ENCODE data around the gene ENKUR.
"Not testable (repeated sequence)": the region's sequence is repeated elsewhere in the genome, so short reads cannot be mapped to it uniquely, and the experiment has no call there.

The ENKUR gene

DNA sequence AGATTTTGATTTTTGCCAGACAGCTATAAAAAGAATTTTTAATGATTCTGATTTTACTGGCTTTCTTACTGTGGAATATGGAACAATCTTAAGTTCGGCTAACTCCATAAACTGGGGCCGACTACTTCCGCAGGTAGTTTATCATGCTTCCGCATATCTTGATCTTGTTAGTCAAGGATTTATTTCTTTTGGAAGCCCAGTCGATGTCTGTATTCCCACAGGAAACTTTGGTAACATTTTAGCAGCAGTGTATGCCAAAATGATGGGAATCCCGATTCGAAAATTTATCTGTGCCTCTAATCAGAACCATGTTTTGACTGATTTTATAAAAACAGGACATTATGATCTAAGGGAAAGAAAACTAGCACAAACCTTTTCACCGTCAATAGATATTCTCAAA, 8.6 kb upstream of the ENKUR start:
- in situ Hi-C loops (cut with MboI; ENCODE audit: low sequenced_read_pairs) = no loop called here

DNA sequence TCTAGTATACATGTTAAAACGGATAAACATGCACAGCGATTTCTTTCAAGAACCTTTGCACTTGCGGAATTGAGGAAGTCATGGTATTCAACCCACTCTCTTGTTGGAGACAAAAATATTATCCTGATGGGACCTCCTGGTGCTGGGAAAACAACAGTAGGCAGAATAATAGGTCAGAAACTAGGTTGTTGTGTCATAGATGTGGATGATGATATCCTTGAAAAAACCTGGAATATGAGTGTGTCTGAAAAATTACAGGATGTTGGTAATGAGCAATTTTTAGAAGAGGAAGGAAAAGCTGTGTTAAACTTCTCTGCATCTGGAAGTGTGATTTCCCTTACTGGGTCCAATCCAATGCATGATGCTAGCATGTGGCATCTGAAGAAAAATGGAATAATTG, 7.3 kb upstream of the ENKUR start:
- in situ Hi-C loops (cut with MboI; ENCODE audit: low sequenced_read_pairs) = no loop called here

DNA sequence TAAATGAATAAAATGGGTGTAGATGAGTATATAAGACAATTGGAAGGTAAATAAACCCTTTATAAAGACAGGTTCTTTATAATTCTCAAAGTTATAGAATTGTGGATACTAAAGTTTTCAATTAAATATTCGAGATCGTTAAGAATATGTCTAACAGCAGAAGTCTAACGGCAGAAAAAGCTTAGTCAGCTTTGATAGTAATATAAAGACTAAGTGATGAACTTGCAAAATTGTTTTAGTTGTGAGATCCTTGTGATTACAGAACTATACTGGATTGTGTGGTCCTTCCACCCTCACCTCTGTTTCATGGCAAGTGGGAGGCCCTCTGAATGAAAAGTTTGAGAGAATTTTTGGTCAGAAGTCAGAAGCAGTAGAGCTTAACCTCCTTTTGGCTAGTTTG, 2.7 kb upstream of the ENKUR start:
- in situ Hi-C loops (cut with MboI; ENCODE audit: low sequenced_read_pairs) = no loop called here

DNA sequence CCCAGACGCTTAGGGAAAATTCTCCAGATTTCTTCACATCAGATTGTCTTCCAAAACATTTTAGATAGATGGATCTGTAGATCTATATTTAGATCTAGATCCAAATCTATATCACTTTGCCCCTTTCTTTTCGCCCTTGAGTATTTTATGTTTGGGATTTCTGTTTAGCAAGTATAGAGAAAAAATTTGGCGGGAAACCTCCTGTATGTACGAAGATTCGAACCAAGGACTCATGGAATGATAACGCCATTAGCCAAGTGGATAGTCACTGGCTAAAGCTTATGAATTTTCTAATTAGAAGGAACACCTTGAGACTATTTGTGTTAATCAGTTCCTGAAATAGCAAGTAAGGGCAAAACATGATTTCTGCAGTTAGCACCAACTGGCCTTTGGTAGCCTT, 1.7 kb upstream of the ENKUR start:
- in situ Hi-C loops (cut with MboI; ENCODE audit: low sequenced_read_pairs) = no loop called here

DNA sequence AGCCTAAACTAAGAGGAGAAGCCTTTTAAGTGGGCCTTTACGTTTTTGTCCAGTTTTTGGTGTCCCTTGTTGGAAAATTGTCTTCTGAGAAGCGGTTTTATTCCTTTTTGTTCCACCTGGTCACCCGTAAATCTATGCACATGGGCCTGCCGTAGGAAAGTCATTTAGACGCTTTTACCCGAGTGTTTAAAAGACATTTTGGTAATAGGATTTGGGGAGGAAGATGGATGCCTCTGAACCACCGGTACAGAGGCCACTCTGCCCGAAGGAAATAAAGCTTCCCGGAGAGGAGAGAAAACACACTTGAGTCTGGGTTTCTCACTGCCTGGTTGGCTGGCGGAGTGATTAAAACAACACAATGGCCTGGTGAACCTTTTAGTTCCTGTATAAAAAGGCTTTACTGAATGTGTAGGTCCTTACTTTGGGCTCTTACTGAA, 1.2 kb upstream of the ENKUR start:
- in situ Hi-C loops (cut with MboI; ENCODE audit: low sequenced_read_pairs) = no loop called here

DNA sequence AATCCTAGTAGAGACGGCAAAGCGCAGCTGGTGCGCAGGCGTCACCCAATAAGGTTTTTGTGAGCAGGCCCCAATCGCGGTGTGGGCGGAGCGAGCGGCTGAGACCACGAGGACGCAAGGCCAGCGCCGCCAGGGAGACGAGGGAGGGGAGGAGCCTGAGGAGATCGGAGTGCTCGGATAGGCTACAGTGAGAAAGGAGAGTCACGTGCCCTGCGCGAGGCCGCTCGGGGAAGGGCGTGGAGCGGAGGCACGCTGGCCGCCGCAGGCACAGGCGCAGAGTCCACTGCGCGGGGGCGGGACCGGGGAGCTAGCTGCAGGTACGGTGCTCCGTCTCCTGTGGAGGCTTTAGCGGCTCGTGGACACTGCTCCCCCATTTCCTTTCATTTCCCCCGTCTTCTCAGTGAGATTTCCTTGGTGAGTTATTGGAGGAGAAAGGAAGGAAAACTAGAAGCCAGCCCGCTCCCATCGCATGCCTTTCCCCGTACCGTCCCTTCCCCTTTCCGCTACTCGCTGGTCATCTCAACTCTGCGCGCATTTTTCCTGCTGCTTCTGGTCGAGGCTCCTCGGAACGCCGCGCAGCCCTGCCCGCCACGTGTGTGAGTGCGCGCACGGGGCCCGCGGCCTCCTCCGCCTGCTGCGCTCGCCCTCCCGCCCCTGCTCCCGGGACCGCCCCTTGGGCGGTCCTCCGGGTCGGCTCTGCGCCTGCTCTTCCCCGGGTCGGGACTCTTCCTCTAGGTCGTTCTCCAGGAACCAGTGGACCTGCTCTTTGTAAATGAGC, 607 bp upstream of the ENKUR start, which contains the start of gene THNSL1:
THNSL1 (plus strand) TSS at position 237 of the 778 bp plus-strand sequence. CDS start 6,612 bp downstream, outside the sequence.
- in situ Hi-C loops (cut with MboI; ENCODE audit: low sequenced_read_pairs) = no loop called here

DNA sequence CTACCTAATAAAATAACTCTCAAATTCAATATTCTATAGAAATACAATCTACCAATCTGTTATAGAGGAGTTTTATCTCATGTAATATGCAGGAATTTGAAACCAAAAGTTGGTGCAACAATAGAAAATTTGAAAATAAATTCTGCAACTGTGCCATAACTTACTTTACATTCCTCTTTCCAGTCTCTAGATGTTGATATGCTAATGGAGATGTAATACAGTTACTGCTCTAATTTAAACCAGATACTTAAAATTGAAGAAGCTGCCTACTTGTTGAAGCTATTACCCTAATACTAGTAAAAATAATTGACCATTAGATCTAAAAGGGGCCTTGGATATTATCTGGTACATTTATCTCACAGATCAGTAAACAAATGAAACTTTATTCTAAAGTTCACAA, 1.4 kb downstream of the ENKUR start:
- in situ Hi-C loops (cut with MboI; ENCODE audit: low sequenced_read_pairs) = no loop called here

DNA sequence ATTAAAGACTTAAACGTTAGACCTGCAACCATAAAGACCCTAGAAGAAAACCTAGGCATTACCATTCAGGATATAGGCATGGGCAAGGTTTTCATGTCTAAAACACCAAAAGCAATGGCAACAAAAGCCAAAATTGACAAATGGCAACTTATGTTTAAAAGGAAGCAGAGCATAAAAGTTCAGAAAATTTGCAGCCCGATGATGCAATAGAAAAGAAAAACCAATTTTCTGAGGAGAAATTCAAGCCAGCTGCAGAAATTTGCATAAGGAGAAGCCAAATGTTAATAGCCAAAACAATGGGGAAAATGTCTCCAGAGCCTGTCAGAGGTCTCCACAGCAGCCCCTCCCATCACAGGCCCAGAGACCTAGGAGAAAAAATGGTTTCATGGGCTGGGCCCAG, 4.4 kb downstream of the ENKUR start:
- in situ Hi-C loops (cut with MboI; ENCODE audit: low sequenced_read_pairs) = not testable (repeated sequence)

DNA sequence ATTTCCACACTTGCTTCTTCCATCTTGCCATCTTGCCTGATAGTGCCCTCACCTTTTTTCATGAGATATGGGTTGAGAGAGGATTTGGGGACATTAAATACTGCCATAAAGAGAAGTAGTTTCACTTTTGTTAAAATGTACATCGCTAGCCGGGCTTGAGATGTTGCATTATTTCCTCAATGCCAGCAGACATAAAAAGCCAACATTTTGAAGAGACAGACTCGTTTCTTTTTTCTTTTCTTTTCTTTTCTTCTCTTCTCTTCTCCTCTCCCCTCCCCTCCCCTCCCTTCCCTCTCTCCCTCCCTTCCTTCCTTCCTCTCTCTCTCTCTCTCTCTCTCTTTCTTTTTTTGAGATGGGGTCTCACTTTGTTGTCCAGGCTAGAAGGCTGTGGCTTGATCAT, 17.9 kb downstream of the ENKUR start:
- in situ Hi-C loops (cut with MboI; ENCODE audit: low sequenced_read_pairs) = no loop called here

GRCh38 chr10:24995072-24995471, 20.9 kb downstream of the ENKUR start:
- in situ Hi-C loops (cut with MboI; ENCODE audit: low sequenced_read_pairs) = no loop called here

DNA sequence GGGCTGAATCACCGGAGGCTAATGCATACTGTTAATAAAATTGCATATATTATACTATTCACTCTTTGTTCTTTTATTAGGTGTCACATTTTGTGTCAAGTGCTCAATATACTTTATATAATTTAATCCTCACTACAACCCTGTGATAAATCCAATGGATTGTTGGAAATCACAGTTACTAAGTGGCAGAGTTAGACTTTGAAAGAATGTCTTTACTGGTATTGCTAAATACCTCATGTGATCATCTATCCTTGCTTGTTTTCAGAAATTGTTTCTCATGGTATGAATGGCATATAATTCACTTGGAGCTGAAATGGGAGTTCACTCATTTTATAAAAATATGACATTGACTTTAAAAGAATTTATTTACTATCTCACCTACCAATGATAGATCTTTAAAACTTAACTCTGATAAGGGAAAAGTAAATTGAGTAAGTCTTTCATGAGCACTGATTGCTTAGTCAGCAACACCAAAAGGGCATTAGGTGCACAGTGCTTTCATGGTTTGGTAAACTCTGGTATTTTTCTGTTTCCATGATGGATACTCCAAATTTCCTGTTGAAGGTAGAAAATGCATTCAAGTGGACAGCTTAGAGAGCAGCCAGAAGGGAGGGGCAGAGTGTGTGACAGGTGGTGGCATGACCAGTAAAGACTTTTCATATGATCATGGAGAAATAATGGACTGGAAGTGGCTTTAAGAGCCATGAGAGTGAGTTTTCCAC, 22.6 kb downstream of the ENKUR start:
- in situ Hi-C loops (cut with MboI; ENCODE audit: low sequenced_read_pairs) = no loop called here

DNA sequence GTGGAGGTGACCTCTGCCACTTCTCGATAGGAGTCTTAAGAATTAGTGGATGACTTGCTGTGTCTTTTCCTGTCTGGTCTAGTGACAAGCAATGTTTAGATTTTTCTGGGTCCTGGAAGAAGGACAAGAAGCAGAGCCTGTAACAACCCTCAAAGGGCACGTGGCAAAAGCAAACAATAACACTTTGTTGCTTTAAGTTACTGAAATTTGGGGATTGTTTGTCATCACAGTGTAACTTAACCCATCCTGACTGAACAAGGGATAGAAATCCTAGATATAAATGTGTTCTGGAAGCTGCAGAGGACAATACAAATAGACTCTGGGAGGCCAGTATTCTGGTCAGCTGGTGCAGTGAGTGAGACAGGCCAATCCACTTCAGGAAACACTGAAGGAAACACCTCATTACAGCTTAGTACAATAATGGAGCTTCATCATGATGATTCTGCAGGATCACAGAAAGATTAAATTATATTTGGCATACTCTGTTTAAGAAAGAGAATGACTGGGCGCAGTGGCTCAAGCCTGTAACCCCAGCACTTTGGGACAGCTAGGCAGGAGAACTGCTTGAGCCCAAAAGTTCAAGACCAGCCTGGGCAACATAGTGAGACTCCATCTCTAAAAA, 23.3 kb downstream of the ENKUR start:
- in situ Hi-C loops (cut with MboI; ENCODE audit: low sequenced_read_pairs) = no loop called here

DNA sequence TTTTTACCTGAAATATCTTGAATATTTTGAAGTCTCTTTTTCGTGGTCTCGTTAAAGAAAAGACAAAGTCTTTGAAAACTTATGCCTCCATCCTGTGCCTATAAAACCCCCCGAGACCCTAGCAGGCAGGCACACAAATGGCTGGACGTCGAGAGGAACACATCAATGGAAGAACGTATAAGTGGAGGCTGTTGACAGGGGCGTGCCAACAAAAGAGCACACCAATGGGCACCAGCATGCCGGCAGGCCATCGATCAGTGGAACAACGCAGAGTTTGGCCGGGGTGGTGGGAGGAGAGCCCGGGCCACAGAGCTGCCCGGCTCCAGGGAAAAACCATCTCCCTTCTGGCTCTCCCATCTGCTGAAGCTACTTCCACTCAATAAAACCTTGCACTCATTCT, 24.7 kb downstream of the ENKUR start:
- in situ Hi-C loops (cut with MboI; ENCODE audit: low sequenced_read_pairs) = no loop called here

- in situ Hi-C loops (cut with MboI; ENCODE audit: low sequenced_read_pairs) = no loop called here
These were observed 26.1 kb downstream of the ENKUR start for GRCh38 chr10:24989867-24990266.

GRCh38 chr10:24988831-24989640, 26.9 kb downstream of the ENKUR start:
- in situ Hi-C loops (cut with MboI; ENCODE audit: low sequenced_read_pairs) = no loop called here

DNA sequence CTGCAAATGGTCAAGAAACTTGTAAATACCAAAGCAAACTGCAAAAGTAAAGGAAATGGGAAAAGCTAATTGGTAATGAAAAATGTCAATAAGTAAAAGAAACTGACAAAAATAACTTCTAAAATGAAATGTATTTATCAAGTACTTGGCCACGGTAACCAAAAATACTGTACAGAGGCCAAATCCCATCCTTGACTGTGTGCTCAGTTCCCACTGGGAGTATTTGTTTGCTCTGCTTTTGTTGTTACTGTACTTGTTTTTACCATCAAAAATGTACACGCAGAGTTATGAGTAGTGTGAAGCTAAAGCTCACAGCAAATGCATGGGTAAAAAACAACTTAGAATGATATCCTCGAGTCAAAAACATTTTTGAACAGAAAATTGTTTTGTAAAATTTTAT, 31.1 kb downstream of the ENKUR start:
- in situ Hi-C loops (cut with MboI; ENCODE audit: low sequenced_read_pairs) = no loop called here

- in situ Hi-C loops (cut with MboI; ENCODE audit: low sequenced_read_pairs) = no loop called here
These were observed 32.0 kb downstream of the ENKUR start for GRCh38 chr10:24983946-24984345.

GRCh38 chr10:24983130-24983529, 32.8 kb downstream of the ENKUR start:
- in situ Hi-C loops (cut with MboI; ENCODE audit: low sequenced_read_pairs) = no loop called here

- in situ Hi-C loops (cut with MboI; ENCODE audit: low sequenced_read_pairs) = no loop called here
These were observed 33.4 kb downstream of the ENKUR start for GRCh38 chr10:24982319-24983112.

DNA sequence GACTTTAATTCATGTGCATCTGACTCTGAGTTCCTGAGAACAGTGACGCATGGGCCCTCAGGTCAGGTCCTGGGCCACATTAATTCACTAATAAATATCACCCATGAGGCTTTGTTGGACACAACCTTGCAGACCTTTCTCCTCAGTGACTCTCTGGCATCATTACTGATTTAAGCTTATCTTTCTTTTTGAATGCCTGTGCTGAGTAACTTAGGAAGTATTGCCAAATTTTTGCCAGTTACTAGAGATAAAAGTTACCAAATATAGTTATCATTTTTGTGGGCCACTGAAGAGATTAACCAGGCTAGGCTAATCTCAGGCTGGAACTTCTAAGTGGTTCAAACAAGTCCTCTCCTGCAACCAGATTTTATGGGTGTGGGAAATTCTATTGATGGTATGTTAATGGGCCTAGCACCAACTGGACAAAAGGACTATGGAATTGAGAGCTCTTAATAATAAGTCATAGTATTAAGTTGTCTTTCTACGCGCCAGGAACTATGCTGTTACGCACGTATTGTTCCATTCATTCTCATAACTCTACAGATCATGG, 34.7 kb downstream of the ENKUR start:
- in situ Hi-C loops (cut with MboI; ENCODE audit: low sequenced_read_pairs) = no loop called here
